H9 (cell line): ENCODE measurements around the gene SCGB1C1. TPM values are rescaled to one million over a fixed set of nuclear protein-coding genes. Genes with fewer than 3 reads are reported as not detected.

Source experiments
- DNase-seq: peaks from one replicate; pipeline ENCODE4 v3.0.0-alpha.2; 2017
- H2AFZ ChIP-seq: one replicate; pipeline ENCODE4 v1.6.1; 2013; ENCODE audit warnings: mild to moderate bottlenecking, low read length, control low read depth, moderate library complexity
- H2AK5ac ChIP-seq: 2 replicates; pipeline ENCODE4 v1.6.1; 2013; ENCODE audit warnings: low read length, control low read depth, mixed read lengths; ENCODE audit not compliant: insufficient read length
- H2BK120ac ChIP-seq: one replicate; pipeline ENCODE4 v1.6.1; 2013; ENCODE audit warnings: low read depth, mild to moderate bottlenecking, low read length, control low read depth, inconsistent platforms; ENCODE audit not compliant: poor library complexity, severe bottlenecking
- H2BK12ac ChIP-seq: 2 replicates; pipeline ENCODE4 v1.6.1; 2013; ENCODE audit warnings: low read length, control low read depth, mixed read lengths, low read depth; ENCODE audit not compliant: insufficient read length
- H2BK15ac ChIP-seq: 2 replicates; pipeline ENCODE4 v1.6.1; 2013; ENCODE audit warnings: low read depth, low read length, control low read depth
- H2BK20ac ChIP-seq: one replicate; pipeline ENCODE4 v1.6.1; 2013; ENCODE audit warnings: low read depth, mild to moderate bottlenecking, low read length, control low read depth, inconsistent platforms; ENCODE audit not compliant: poor library complexity, severe bottlenecking
- H2BK5ac ChIP-seq: 2 replicates; pipeline ENCODE4 v1.6.1; 2013; ENCODE audit warnings: low read length, control low read depth, mixed read lengths; ENCODE audit not compliant: insufficient read length
- H3K14ac ChIP-seq: 2 replicates; pipeline ENCODE4 v1.6.1; 2013; ENCODE audit warnings: low read length, control low read depth; ENCODE audit not compliant: insufficient read depth
- H3K18ac ChIP-seq: 2 replicates; pipeline ENCODE4 v1.6.1; 2013; ENCODE audit warnings: low read depth, mild to moderate bottlenecking, mixed read lengths, low read length, control low read depth; ENCODE audit not compliant: insufficient read length
- H3K23ac ChIP-seq: 2 replicates; pipeline ENCODE4 v1.6.1; 2013; ENCODE audit warnings: low read length, control low read depth, mixed read lengths, low read depth; ENCODE audit not compliant: insufficient read length
- H3K23me2 ChIP-seq: 2 replicates; pipeline ENCODE4 v1.6.1; 2013; ENCODE audit warnings: low read depth, mild to moderate bottlenecking, mixed read lengths, low read length, control low read depth; ENCODE audit not compliant: insufficient read length, poor library complexity, severe bottlenecking
- H3K27ac ChIP-seq: 2 replicates; pipeline ENCODE4 v1.5.1; 2013; ENCODE audit warnings: low read length, control low read depth, mixed read lengths, low read depth; ENCODE audit not compliant: insufficient read length
- H3K27me3 ChIP-seq: 2 replicates; pipeline ENCODE4 v1.6.1; 2013; ENCODE audit warnings: low read length, control low read depth, inconsistent platforms; ENCODE audit not compliant: insufficient read depth
- H3K4ac ChIP-seq: 2 replicates; pipeline ENCODE4 v1.6.1; 2013; ENCODE audit warnings: low read depth, mild to moderate bottlenecking, control low read depth, inconsistent platforms, low read length, moderate library complexity
- H3K4me1 ChIP-seq: 2 replicates; pipeline ENCODE4 v1.6.1; 2013; ENCODE audit warnings: low read length, control low read depth, inconsistent platforms; ENCODE audit not compliant: insufficient read depth
- H3K4me2 ChIP-seq: 2 replicates; pipeline ENCODE4 v1.6.1; 2013; ENCODE audit warnings: low read length, control low read depth, mixed read lengths; ENCODE audit not compliant: insufficient read length, insufficient read depth
- H3K56ac ChIP-seq: 2 replicates; pipeline ENCODE4 v1.6.1; 2013; ENCODE audit warnings: low read depth, mild to moderate bottlenecking, mixed read lengths, low read length, control low read depth; ENCODE audit not compliant: insufficient read length
- H3K79me1 ChIP-seq: 2 replicates; pipeline ENCODE4 v1.6.1; 2013; ENCODE audit warnings: low read depth, mild to moderate bottlenecking, moderate library complexity, low read length, control low read depth, inconsistent platforms; ENCODE audit not compliant: insufficient read depth, poor library complexity, severe bottlenecking
- H3K79me2 ChIP-seq: 2 replicates; pipeline ENCODE4 v1.6.1; 2013; ENCODE audit warnings: low read length, control low read depth, inconsistent platforms; ENCODE audit not compliant: insufficient read depth
- H3K9ac ChIP-seq: 2 replicates; pipeline ENCODE4 v1.6.1; 2013; ENCODE audit warnings: low read length, control low read depth, mixed read lengths; ENCODE audit not compliant: insufficient read length; ENCODE audit errors: extremely low read depth
- H3K9me3 ChIP-seq: one replicate; pipeline ENCODE4 v1.6.1; 2013; ENCODE audit warnings: low read depth, low read length, inconsistent platforms; ENCODE audit not compliant: control insufficient read depth
- H3T11ph ChIP-seq: one replicate; pipeline ENCODE4 v1.6.1; 2013; ENCODE audit warnings: mild to moderate bottlenecking, low read length, control low read depth, inconsistent platforms
- H4K20me1 ChIP-seq: one replicate; pipeline ENCODE4 v1.6.1; 2013; ENCODE audit not compliant: control insufficient read depth, insufficient read length, insufficient read depth
- H4K5ac ChIP-seq: 2 replicates; pipeline ENCODE4 v1.6.1; 2013; ENCODE audit warnings: low read depth, mild to moderate bottlenecking, mixed read lengths, low read length, control low read depth; ENCODE audit not compliant: insufficient read length
- H4K8ac ChIP-seq: replicated peaks from 2 replicates; pipeline ENCODE4 v1.6.1; 2013; ENCODE audit warnings: low read length, control low read depth, mixed read lengths, low read depth; ENCODE audit not compliant: insufficient read length
- H4K91ac ChIP-seq: 2 replicates; pipeline ENCODE4 v1.6.1; 2013; ENCODE audit warnings: low read depth, mild to moderate bottlenecking, moderate library complexity, mixed read lengths, low read length, control low read depth; ENCODE audit not compliant: insufficient read length
- H3K27ac Mint-ChIP-seq, 3 experiments: 2 replicates in 2 of 3; 3 replicates in 1 of 3; pipeline ENCODE4 v1.8.0; 2020 to 2021; ENCODE audit warnings: mixed read lengths in 3 of 3, mild to moderate bottlenecking in 1 of 3, moderate library complexity in 1 of 3
- H3K27me3 Mint-ChIP-seq: 2 replicates; pipeline ENCODE4 v1.8.0; 2021; ENCODE audit warnings: low read depth, mild to moderate bottlenecking, moderate library complexity, mixed read lengths
- H3K36me3 Mint-ChIP-seq, 3 experiments: 2 replicates in 2 of 3; 3 replicates in 1 of 3; pipeline ENCODE4 v1.8.0; 2020 to 2021; ENCODE audit warnings: low read depth in 3 of 3, mixed read lengths in 3 of 3; ENCODE audit not compliant: insufficient read depth in 1 of 3
- H3K4me1 Mint-ChIP-seq, 2 experiments: 2 replicates each; pipeline ENCODE4 v1.8.0; 2020; ENCODE audit warnings: mixed read lengths in 2 of 2
- H3K4me3 Mint-ChIP-seq, 2 experiments: 2 replicates in 1 of 2; 3 replicates in 1 of 2; pipeline ENCODE4 v1.8.0; 2020 to 2021; ENCODE audit warnings: mild to moderate bottlenecking in 2 of 2, mixed read lengths in 2 of 2, moderate library complexity in 1 of 2
- H3K9me3 Mint-ChIP-seq, 2 experiments: 2 replicates in 1 of 2; 3 replicates in 1 of 2; pipeline ENCODE4 v1.8.0; 2020; ENCODE audit warnings: mild to moderate bottlenecking in 2 of 2, mixed read lengths in 2 of 2, moderate library complexity in 1 of 2
- WGBS: extraction: QIAGEN DNeasy Blood & Tissue Kit; methylation state at CpG from one replicate; pipeline ENCODE4 v1.1.7; 2013; ENCODE audit warnings: missing lambda C conversion rate, low lambda C conversion rate, mixed read lengths; ENCODE audit not compliant: insufficient read length; ENCODE audit errors: extremely low coverage; 5-methylcytosine and 5-hydroxymethylcytosine counted together
- total RNA-seq: library from RNA; stranded (reverse); gene quantifications from 2 replicates; pipeline ENCODE4 v1.2.1, GENCODE V29; 2021
- TF ChIP-seq, protein P1 (sequence below): fragments of 200-600 bp; sonication (generic); conservative IDR thresholded peaks from 3 replicates; pipeline ENCODE4 v1.8.0; 2021; ENCODE audit warnings: antibody characterized with exemption, mild to moderate bottlenecking

Gene SCGB1C1
- total RNA-seq, 1 experiment from 2014 or later = not detected

DNA sequence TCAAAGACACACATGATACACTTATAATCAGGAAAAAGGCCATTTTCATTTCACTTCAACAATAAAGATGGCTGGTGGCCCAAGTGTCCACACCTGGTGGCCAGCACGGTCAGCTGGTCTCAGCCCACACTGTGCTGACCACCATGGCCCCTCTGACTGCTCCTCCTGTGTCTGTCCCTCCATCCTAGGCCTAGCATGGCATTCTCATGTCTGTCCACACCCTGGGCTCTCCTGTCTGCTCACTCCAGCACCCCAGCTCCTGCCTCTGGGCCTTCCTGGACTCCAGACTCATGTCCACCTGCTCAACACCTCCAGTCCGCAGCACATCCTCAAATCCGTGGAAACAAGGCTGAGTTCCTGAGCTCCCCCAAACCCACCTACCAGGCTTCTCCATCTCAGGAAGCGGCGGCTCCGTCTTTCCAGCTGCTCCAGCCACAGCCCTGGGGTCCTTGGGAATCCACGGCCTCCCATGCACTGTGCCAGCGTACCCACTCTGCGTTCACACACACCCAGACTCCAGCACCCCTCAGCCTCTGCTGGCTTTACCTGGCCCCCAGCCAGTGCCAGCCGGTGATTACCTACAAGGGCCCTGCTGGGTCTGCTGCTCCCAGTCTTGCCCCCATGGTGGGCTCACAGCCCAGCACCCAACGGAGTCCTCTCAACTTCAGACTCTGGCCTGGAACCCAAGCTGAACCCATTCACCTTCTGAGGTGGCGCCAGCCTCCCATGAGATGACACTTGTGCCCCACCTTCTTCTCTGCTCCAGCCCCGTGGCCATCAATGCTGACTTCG is 29.3 kb downstream of the SCGB1C1 start:
- no CpG with 5 or more reads among the region's 14 CpGs for WGBS
- Mint-ChIP-seq H3K4me1 (no peaks in the 10 kb centered on the region), H3K36me3 (peaks cover 0 to 12% (median 5%) of the 10 kb centered on the region in 3 experiments; a peak in 4 of 7 replicates), H3K9me3 (no peaks in the 10 kb centered on the region), H3K4me3 (no peak overlapping the region; a peak in 1 of 5 replicates), H3K27me3 (peaks cover 1% of the 10 kb centered on the region; the same call in 1 of the 2 replicates), H3K27ac (peak overlapping the region in 1 of 3 experiments; percentile 34; a peak in 1 of 7 replicates)
- Histone ChIP-seq H3K9ac (no peak overlapping the region), H3K79me1 (no peaks in the 10 kb centered on the region), H3K79me2 (no peaks in the 10 kb centered on the region), H2BK12ac (no peak overlapping the region), H3K4ac (no peak overlapping the region), H4K8ac (no peak overlapping the region), H2AFZ (no peak overlapping the region), H3K23ac (no peak overlapping the region), H2BK120ac (no peak overlapping the region), H4K91ac (no peak overlapping the region), H3K27me3 (no peaks in the 10 kb centered on the region), H2BK20ac (no peak overlapping the region), H3K23me2 (no peaks in the 10 kb centered on the region), H3K56ac (no peak overlapping the region), H2AK5ac (no peak overlapping the region), H3K9me3 (no peaks in the 10 kb centered on the region), H4K20me1 (no peaks in the 10 kb centered on the region), H4K5ac (no peak overlapping the region), H3K27ac (no peak overlapping the region), H3K4me2 (no peak overlapping the region), H3K18ac (no peak overlapping the region), H3K4me1 (no peaks in the 10 kb centered on the region), H2BK5ac (no peak overlapping the region), H2BK15ac (no peak overlapping the region), H3K14ac (no peak overlapping the region), H3T11ph (no peak overlapping the region)
- TF ChIP-seq, protein P1, sequence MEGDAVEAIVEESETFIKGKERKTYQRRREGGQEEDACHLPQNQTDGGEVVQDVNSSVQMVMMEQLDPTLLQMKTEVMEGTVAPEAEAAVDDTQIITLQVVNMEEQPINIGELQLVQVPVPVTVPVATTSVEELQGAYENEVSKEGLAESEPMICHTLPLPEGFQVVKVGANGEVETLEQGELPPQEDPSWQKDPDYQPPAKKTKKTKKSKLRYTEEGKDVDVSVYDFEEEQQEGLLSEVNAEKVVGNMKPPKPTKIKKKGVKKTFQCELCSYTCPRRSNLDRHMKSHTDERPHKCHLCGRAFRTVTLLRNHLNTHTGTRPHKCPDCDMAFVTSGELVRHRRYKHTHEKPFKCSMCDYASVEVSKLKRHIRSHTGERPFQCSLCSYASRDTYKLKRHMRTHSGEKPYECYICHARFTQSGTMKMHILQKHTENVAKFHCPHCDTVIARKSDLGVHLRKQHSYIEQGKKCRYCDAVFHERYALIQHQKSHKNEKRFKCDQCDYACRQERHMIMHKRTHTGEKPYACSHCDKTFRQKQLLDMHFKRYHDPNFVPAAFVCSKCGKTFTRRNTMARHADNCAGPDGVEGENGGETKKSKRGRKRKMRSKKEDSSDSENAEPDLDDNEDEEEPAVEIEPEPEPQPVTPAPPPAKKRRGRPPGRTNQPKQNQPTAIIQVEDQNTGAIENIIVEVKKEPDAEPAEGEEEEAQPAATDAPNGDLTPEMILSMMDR = no peak
- DNase-seq = no peak
